GM10266 (cell line): ENCODE results near the gene MPP4.
A peak's percentile ranks its signal among the peaks of the same experiment; 100 is the strongest.

Source experiments
- DNase-seq: peaks from one replicate; pipeline ENCODE4 v3.0.0; 2012; ENCODE audit errors: extremely low spot score
- TF ChIP-seq, protein P1 (sequence below): IDR thresholded peaks from 2 replicates; pipeline ENCODE4 v1.5.1; 2012; ENCODE audit warnings: mild to moderate bottlenecking, low read depth; ENCODE audit not compliant: control insufficient read depth, insufficient read depth; ENCODE audit errors: missing control alignments

MPP4 gene

DNA sequence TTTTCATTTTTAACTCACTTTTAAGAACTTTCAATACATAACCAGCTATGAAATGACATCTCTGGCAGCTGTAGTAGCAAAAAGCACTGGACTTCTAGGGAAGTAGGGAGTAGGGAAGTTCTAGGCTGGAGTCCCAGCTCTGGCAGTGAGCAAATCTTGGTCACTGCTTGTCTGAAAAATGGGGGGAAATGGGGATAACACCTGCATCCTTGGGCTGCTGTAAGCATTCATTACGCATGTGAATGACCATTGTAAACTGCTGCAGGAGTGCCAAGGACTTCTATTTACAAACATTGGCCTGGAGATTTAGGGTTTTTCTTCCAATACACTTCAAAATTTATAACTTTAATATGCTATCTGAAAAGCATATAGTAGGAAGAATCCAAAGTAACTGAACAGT, 972 bp upstream of the MPP4 start:
- DNase-seq = no peak

DNA sequence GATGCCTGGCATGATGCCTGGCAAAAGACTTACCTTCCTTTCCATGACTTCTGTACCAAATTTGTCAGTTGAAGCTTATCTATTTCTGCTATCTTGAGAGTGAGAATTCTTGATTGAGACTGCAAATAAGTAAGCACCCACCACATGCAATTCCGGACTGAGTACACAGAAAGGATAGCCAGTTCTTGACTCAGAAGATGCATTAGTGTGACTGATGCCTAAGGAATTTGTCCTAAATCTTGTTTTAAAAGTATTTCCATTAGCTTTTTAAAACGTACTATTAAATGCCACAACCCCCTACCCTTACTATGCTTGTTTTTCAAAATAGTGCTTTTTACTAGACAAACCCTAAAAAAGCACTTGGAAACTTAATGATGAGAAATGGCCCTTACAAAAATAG, 545 bp downstream of the MPP4 start:
- TF ChIP-seq, protein P1, sequence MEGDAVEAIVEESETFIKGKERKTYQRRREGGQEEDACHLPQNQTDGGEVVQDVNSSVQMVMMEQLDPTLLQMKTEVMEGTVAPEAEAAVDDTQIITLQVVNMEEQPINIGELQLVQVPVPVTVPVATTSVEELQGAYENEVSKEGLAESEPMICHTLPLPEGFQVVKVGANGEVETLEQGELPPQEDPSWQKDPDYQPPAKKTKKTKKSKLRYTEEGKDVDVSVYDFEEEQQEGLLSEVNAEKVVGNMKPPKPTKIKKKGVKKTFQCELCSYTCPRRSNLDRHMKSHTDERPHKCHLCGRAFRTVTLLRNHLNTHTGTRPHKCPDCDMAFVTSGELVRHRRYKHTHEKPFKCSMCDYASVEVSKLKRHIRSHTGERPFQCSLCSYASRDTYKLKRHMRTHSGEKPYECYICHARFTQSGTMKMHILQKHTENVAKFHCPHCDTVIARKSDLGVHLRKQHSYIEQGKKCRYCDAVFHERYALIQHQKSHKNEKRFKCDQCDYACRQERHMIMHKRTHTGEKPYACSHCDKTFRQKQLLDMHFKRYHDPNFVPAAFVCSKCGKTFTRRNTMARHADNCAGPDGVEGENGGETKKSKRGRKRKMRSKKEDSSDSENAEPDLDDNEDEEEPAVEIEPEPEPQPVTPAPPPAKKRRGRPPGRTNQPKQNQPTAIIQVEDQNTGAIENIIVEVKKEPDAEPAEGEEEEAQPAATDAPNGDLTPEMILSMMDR = no peak
- no peak for DNase-seq

More for the DNA sequence above, 972 bp upstream of the MPP4 start:
- TF ChIP-seq, protein P1 = no peak

DNA sequence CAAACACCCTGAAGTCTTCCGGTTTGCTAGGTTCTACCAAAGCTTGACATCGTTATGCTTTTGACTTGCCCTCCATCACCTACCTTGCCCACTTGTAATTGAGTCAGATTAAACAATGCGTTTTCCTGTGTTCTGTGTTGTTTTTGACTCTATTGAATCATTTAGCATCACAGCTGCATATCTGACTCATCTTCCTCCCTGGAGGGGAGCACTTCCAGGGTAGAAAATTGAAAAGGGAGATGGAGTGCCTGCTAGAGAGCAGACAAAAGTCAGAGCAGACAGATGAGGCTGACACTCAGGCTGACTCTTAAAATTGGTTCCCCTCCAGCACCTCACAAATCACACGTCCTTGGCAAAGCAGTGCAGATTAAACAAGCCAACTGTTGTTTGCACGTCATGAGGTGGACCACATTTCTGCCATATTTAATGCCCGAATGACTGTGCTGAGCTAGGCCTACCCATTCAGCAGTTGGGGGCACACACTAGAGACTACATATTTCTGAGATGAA, 2.2 kb downstream of the MPP4 start:
- TF ChIP-seq, protein P1 = no peak
- no peak for DNase-seq

GRCh38 chr2:201685156-201685555, 13.3 kb downstream of the MPP4 start:
- TF ChIP-seq, protein P1 = no peak
- DNase-seq = no peak

DNA sequence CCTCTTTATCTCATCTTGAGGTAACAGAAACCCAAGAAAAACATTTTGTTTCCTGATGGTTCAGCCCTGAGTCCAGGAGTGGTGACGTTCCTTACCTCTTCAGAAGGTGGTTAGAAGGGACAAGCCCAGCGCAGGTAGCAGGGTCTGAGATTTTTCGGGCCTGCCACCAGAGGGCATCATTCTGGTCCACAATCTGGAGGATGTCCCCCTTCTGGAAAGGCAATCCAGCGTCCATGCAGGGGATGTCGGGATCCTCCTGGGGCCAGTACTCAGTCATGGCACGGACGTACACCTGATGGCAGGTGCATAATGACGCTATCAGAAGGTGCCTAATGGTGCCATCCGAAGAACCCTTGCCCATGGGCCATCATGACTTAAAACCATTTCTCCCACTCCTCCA, 17.7 kb downstream of the MPP4 start:
- TF ChIP-seq, protein P1 = peak; percentile 55
- DNase-seq = peak; percentile 23

DNA sequence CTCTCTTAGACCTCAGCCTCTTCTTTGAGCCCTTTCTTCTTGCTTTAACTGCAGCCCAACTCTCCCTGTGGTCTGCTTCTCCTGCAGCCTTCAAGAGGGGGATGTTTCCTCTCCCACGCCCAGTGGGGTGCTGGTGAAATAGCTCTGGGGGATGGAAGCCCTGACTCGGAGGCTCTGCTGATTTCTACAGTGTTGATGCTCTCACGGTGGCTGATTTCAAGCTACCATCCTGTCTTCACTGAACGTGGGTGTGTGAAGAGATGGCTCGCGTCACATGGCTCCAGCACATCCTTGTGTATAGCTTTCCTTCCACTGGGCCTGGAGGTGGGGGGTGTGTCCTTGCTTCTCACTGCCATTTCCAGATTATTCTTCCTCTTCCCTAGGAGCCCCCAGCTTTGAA, 20.0 kb downstream of the MPP4 start:
- DNase-seq = no peak
- TF ChIP-seq, protein P1 = no peak

- TF ChIP-seq, protein P1 = no peak
Observed at GRCh38 chr2:201675454-201675853, 23.0 kb downstream of the MPP4 start.

More at GRCh38 chr2:201675454-201675853, 23.0 kb downstream of the MPP4 start:
- no peak for DNase-seq
